OCI-LY1 (cell line): ENCODE measurements around the gene ABHD6.

Experiments
- CTCF ChIP-seq: fragments of 200-600 bp; sonication (generic), shearing (Covaris generic); IDR thresholded peaks from 2 replicates; pipeline ENCODE4 v1.5.1; 2017; ENCODE audit warnings: mild to moderate bottlenecking, antibody characterized with exemption, low read length, moderate library complexity, mixed read lengths
- EZH2 ChIP-seq: fragments of 200-600 bp; sonication (generic), shearing (Covaris generic); IDR thresholded peaks from 2 replicates; pipeline ENCODE4 v1.8.0; 2017; ENCODE audit warnings: borderline replicate concordance, mixed run types, mild to moderate bottlenecking, antibody characterized with exemption, low read length, moderate library complexity, mixed read lengths

- no peak for TF ChIP-seq CTCF
- no peak for TF ChIP-seq EZH2
Observed at GRCh38 chr3:58198804-58199203, 38.8 kb upstream of the ABHD6 start.
